HCT116 (cell line): ENCODE measurements around the gene PPIL1. TPM values are rescaled to one million over a fixed set of nuclear protein-coding genes. Genes with fewer than 3 reads are reported as not detected.

Source experiments
- ATAC-seq: fragments of 200-7000 bp; cut with Tn5 transposase; 2 replicates; pipeline ENCODE4 v1.9.1; 2020; ENCODE audit warnings: mild to moderate bottlenecking, moderate library complexity
- BruUV-seq: library from RNA; stranded (reverse); fragments of 400-500 nt; replicated peaks from 2 replicates; lab custom pipeline; 2021; lab: Mats Ljungman, UMichigan
- CTCF ChIA-PET: fragments of 300-600 bp; sonication (Branson Sonifier 250); formaldehyde crosslinking; loops from one replicate; lab custom pipeline; 2021; ENCODE audit warnings: antibody characterized with exemption; lab: Charles Lee
- POLR2A ChIA-PET: fragments of 300-600, 350-600 bp; sonication (Branson Sonifier 250); formaldehyde crosslinking; loops from one replicate; lab custom pipeline; 2021; ENCODE audit warnings: antibody characterized with exemption; lab: Charles Lee
- RAD21 ChIA-PET, 2 experiments: fragments of 300-600 bp; sonication (Branson Sonifier 250); formaldehyde crosslinking; loops; one replicate each; lab custom pipeline; 2023; ENCODE audit warnings: low total read pairs in 2 of 2; ENCODE audit not compliant: uncharacterized antibody in 2 of 2, unreplicated experiment in 2 of 2, low non-redundant PET in 1 of 2; lab: Charles Lee
- DNase-seq: peaks from one replicate; pipeline ENCODE4 v3.0.0-alpha.2; 2010; ENCODE audit warnings: low read depth, low spot score
- H2AFZ ChIP-seq: fragments of 200-600 bp; shearing (Covaris generic), sonication (generic); 2 replicates; pipeline ENCODE4 v1.6.1; 2017; ENCODE audit warnings: low read depth, mixed run types, mixed read lengths, antibody characterized with exemption, low read length; ENCODE audit not compliant: poor library complexity, severe bottlenecking
- H3K27ac ChIP-seq: 2 replicates; pipeline ENCODE4 v1.5.1; 2012; ENCODE audit warnings: low read depth, low read length
- H3K27me3 ChIP-seq: fragments of 200-600 bp; sonication (generic); 2 replicates; pipeline ENCODE4 v1.6.1; 2016; ENCODE audit warnings: mixed run types, low read length, mixed read lengths; ENCODE audit not compliant: insufficient read depth
- H3K36me3 ChIP-seq, 2 experiments: fragments of 200-500 bp in 1 of 2; fragments of 200-600 bp in 1 of 2; sonication (Bioruptor generic) in 1 of 2; sonication (generic) in 1 of 2; 2 replicates each; pipeline versions ENCODE4 v1.5.1 to v1.6.1; 2014 to 2016; ENCODE audit warnings: low read length in 2 of 2, inconsistent platforms in 1 of 2, mixed read lengths in 1 of 2, mixed run types in 1 of 2; ENCODE audit not compliant: insufficient read depth in 2 of 2, control insufficient read depth in 1 of 2
- H3K4me1 ChIP-seq, 2 experiments: fragments of 200-600 bp in 1 of 2; sonication (generic) in 1 of 2; 2 replicates each; pipeline versions ENCODE4 v1.5.1 to v1.6.1; 2012 to 2017; ENCODE audit warnings: low read length in 2 of 2, inconsistent platforms in 1 of 2, mild to moderate bottlenecking in 1 of 2, mixed read lengths in 1 of 2, mixed run types in 1 of 2, moderate library complexity in 1 of 2; ENCODE audit not compliant: insufficient read depth in 2 of 2, control insufficient read depth in 1 of 2
- H3K4me2 ChIP-seq: fragments of 200-600 bp; sonication (generic); 2 replicates; pipeline ENCODE4 v1.6.1; 2017; ENCODE audit warnings: mixed run types, low read length, mixed read lengths
- H3K4me3 ChIP-seq, 2 experiments: fragments of 200-600 bp in 1 of 2; sonication (generic) in 1 of 2; replicated peaks in 1 of 2; 2 replicates each; pipeline ENCODE4 v1.5.1; 2011 to 2016; ENCODE audit warnings: low read length in 2 of 2, control low read depth in 1 of 2, low read depth in 1 of 2, mild to moderate bottlenecking in 1 of 2, mixed read lengths in 1 of 2, mixed run types in 1 of 2
- H3K79me2 ChIP-seq: fragments of 200-600 bp; sonication (generic); 2 replicates; pipeline ENCODE4 v1.6.1; 2017; ENCODE audit warnings: mild to moderate bottlenecking, mixed run types, low read length, moderate library complexity, mixed read lengths; ENCODE audit not compliant: insufficient read depth
- H3K9ac ChIP-seq: fragments of 200-600 bp; sonication (generic); 2 replicates; pipeline ENCODE4 v1.6.1; 2016; ENCODE audit warnings: low read length, mixed read lengths
- H3K9me2 ChIP-seq: fragments of 200-600 bp; sonication (generic), shearing (Covaris generic); 2 replicates; pipeline ENCODE4 v1.6.1; 2017; ENCODE audit warnings: mixed run types, mild to moderate bottlenecking, moderate library complexity; ENCODE audit not compliant: insufficient read depth
- H3K9me3 ChIP-seq, 2 experiments: fragments of 200-500 bp in 1 of 2; fragments of 200-600 bp in 1 of 2; sonication (Bioruptor generic) in 1 of 2; sonication (generic) in 1 of 2; 2 replicates each; pipeline ENCODE4 v1.6.1; 2014 to 2017; ENCODE audit warnings: low read length in 2 of 2, mixed read lengths in 2 of 2, inconsistent platforms in 1 of 2, low read depth in 1 of 2, mild to moderate bottlenecking in 1 of 2, mixed run types in 1 of 2, moderate library complexity in 1 of 2; ENCODE audit not compliant: control insufficient read depth in 1 of 2, insufficient read depth in 1 of 2
- H4K20me1 ChIP-seq: fragments of 200-600 bp; sonication (generic), shearing (Covaris generic); 2 replicates; pipeline ENCODE4 v1.6.1; 2017; ENCODE audit warnings: mixed run types, mild to moderate bottlenecking, moderate library complexity; ENCODE audit not compliant: insufficient read depth
- CEBPB ChIP-seq: IDR thresholded peaks from 2 replicates; pipeline ENCODE4 v1.6.1; 2012; ENCODE audit warnings: low read depth
- EGR1 ChIP-seq: IDR thresholded peaks from 2 replicates; pipeline ENCODE4 v1.6.1; 2012; ENCODE audit warnings: low read depth
- ELF1 ChIP-seq: IDR thresholded peaks from 2 replicates; pipeline ENCODE4 v1.6.1; 2012; ENCODE audit warnings: low read depth, borderline replicate concordance
- EZH2phosphoT487 ChIP-seq: fragments of 200-600 bp; IDR thresholded peaks from 2 replicates; pipeline ENCODE4 v1.6.1; 2018; ENCODE audit warnings: antibody characterized with exemption, borderline replicate concordance
- FOSL1 ChIP-seq: IDR thresholded peaks from 2 replicates; pipeline ENCODE4 v1.6.1; 2012; ENCODE audit warnings: low read depth
- JUND ChIP-seq: IDR thresholded peaks from 2 replicates; pipeline ENCODE4 v1.6.1; 2012
- POLR2AphosphoS5 ChIP-seq: IDR thresholded peaks from 2 replicates; pipeline ENCODE4 v1.6.1; 2011; ENCODE audit warnings: mild to moderate bottlenecking, low read depth, low read length, moderate library complexity
- RAD21 ChIP-seq: IDR thresholded peaks from 2 replicates; pipeline ENCODE4 v1.6.1; 2012; ENCODE audit warnings: low read depth, mild to moderate bottlenecking
- TCF7L2 ChIP-seq: IDR thresholded peaks from 2 replicates; pipeline ENCODE4 v1.7.0; 2011; ENCODE audit warnings: borderline replicate concordance, inconsistent platforms; ENCODE audit not compliant: insufficient read depth, insufficient read length; ENCODE audit errors: extremely low read depth
- YY1 ChIP-seq: IDR thresholded peaks from 2 replicates; pipeline ENCODE4 v1.6.1; 2011; ENCODE audit warnings: low read length, low read depth, moderate library complexity, mild to moderate bottlenecking; ENCODE audit not compliant: insufficient replicate concordance; ENCODE audit errors: extremely low read depth
- intact Hi-C: fragments of 100-400 bp; cut with micrococcal nuclease; formaldehyde crosslinking; loops from 2 replicates; pipeline ENCODE4 v1.10.0; 2022
- total RNA-seq: library from RNA; stranded (reverse); gene quantifications from one replicate; pipeline ENCODE4 v1.2.1, GENCODE V29; 2021; ENCODE audit not compliant: unreplicated experiment
- TF ChIP-seq, protein P1 (sequence below): IDR thresholded peaks from 2 replicates; pipeline ENCODE4 v1.6.1; 2012
- TF ChIP-seq, protein P2 (sequence below), 3 experiments: fragments of 200-600 bp in 1 of 3; sonication (generic) in 1 of 3; IDR thresholded peaks in 2 of 3; conservative IDR thresholded peaks in 1 of 3; 2 replicates each; pipeline ENCODE4 v1.5.1; 2012 to 2017; ENCODE audit warnings: low read depth in 2 of 3, low read length in 2 of 3, antibody characterized with exemption in 1 of 3, borderline replicate concordance in 1 of 3, control low read depth in 1 of 3, mild to moderate bottlenecking in 1 of 3, mixed read lengths in 1 of 3, mixed run types in 1 of 3, moderate library complexity in 1 of 3; ENCODE audit not compliant: insufficient read depth in 1 of 3
- TF ChIP-seq, protein P3 (sequence below): IDR thresholded peaks from 2 replicates; pipeline ENCODE4 v1.6.1; 2011; ENCODE audit warnings: mild to moderate bottlenecking, low read length, moderate library complexity; ENCODE audit not compliant: insufficient replicate concordance; ENCODE audit errors: extremely low read depth
- TF ChIP-seq, protein P4 (sequence below): IDR thresholded peaks from 2 replicates; pipeline ENCODE4 v1.6.1; 2012; ENCODE audit warnings: low read depth

Gene PPIL1
- total RNA-seq, 1 experiment from 2014 or later: 42.0 TPM

DNA sequence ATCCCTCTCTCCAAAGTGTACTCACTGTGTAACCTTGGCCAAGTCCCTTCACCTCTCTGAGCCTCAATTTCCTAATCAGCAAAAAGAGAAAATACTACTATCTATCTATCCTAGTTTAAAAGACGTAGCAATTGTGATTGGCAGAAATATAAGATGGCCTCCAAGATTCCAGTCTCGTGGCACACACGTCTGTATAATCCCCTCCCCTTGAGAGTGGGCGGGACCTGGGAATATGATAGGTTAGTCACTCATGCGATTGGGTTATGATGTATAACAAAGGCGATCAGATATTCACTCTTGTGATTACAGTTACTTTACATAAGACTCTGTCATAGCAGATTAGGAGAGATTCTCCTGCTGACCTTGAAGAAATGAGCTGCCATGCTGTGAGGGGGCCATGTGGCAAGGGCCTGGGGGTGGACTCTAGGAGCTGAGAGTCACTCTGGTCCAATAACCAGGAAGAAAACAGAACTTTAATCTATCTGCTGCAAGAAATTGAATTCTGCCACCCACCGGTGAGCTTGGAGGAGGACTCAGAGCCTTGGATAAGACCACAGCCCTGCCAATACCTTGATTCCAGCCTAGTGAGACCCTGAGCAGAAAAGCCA, 41.3 kb downstream of the PPIL1 start (continued):
- no peak for TF ChIP-seq EGR1
- no peak for TF ChIP-seq TCF7L2
- TF ChIP-seq YY1: no peak
- TF ChIP-seq CEBPB: no peak
- TF ChIP-seq RAD21: no peak
- TF ChIP-seq, all 23 proteins: peak for 0

DNA sequence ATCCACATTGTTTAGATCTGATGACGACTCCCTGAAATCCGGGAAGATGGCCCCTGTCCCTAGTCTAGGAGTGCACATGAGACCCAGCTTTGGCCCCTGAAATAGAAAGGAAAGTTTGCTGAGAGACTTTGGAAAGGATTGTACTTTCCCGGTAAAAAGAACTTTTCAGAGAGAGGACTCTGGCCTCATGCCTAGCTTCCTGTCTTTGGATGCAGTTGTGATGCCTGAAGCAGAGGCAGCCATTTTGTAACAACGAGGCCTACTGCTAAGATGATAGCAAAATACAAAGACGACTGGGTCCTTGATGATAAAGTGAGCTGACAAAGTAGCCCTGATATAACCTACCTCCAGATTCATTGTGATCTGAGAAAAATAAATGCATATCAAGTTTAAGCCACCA, 42.3 kb downstream of the PPIL1 start:
- Histone ChIP-seq H3K4me1 (no peaks in the 10 kb centered on the region), H3K79me2 (no peaks in the 10 kb centered on the region), H3K9me3 (no peaks in the 10 kb centered on the region), H3K4me3 (no peak overlapping the region), H3K27me3 (no peaks in the 10 kb centered on the region), H3K9ac (no peak overlapping the region), H3K27ac (no peak overlapping the region), H4K20me1 (no peaks in the 10 kb centered on the region), H3K9me2 (no peaks in the 10 kb centered on the region), H3K36me3 (no peaks in the 10 kb centered on the region), H2AFZ (no peak overlapping the region), H3K4me2 (no peak overlapping the region)
- ChIA-PET RAD21 (no interaction called here), CTCF (no interaction called here), POLR2A (no interaction called here)
- no TSS peak for BruUV-seq
- no peak for DNase-seq
- ATAC-seq: no peak
- intact Hi-C loops: no loop called here
- TF ChIP-seq ELF1 (no peak), EZH2phosphoT487 (no peak), POLR2AphosphoS5 (no peak), TCF7L2 (no peak), JUND (no peak), EGR1 (no peak), FOSL1 (no peak)
- TF ChIP-seq, protein P1, sequence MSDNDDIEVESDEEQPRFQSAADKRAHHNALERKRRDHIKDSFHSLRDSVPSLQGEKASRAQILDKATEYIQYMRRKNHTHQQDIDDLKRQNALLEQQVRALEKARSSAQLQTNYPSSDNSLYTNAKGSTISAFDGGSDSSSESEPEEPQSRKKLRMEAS: no peak
- TF ChIP-seq, protein P2, sequence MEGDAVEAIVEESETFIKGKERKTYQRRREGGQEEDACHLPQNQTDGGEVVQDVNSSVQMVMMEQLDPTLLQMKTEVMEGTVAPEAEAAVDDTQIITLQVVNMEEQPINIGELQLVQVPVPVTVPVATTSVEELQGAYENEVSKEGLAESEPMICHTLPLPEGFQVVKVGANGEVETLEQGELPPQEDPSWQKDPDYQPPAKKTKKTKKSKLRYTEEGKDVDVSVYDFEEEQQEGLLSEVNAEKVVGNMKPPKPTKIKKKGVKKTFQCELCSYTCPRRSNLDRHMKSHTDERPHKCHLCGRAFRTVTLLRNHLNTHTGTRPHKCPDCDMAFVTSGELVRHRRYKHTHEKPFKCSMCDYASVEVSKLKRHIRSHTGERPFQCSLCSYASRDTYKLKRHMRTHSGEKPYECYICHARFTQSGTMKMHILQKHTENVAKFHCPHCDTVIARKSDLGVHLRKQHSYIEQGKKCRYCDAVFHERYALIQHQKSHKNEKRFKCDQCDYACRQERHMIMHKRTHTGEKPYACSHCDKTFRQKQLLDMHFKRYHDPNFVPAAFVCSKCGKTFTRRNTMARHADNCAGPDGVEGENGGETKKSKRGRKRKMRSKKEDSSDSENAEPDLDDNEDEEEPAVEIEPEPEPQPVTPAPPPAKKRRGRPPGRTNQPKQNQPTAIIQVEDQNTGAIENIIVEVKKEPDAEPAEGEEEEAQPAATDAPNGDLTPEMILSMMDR (IDR thresholded peaks at IDR 0.05 in 2 of 3, conservative IDR thresholded peaks at IDR 0.05 in 1 of 3; ENCODE audit: borderline replicate concordance in 1 of 3, insufficient read depth in 1 of 3, low read depth in 2 of 3, low read length in 2 of 3): no peak
- TF ChIP-seq, protein P3, sequence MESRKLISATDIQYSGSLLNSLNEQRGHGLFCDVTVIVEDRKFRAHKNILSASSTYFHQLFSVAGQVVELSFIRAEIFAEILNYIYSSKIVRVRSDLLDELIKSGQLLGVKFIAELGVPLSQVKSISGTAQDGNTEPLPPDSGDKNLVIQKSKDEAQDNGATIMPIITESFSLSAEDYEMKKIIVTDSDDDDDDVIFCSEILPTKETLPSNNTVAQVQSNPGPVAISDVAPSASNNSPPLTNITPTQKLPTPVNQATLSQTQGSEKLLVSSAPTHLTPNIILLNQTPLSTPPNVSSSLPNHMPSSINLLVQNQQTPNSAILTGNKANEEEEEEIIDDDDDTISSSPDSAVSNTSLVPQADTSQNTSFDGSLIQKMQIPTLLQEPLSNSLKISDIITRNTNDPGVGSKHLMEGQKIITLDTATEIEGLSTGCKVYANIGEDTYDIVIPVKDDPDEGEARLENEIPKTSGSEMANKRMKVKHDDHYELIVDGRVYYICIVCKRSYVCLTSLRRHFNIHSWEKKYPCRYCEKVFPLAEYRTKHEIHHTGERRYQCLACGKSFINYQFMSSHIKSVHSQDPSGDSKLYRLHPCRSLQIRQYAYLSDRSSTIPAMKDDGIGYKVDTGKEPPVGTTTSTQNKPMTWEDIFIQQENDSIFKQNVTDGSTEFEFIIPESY: no peak
- TF ChIP-seq, protein P4, sequence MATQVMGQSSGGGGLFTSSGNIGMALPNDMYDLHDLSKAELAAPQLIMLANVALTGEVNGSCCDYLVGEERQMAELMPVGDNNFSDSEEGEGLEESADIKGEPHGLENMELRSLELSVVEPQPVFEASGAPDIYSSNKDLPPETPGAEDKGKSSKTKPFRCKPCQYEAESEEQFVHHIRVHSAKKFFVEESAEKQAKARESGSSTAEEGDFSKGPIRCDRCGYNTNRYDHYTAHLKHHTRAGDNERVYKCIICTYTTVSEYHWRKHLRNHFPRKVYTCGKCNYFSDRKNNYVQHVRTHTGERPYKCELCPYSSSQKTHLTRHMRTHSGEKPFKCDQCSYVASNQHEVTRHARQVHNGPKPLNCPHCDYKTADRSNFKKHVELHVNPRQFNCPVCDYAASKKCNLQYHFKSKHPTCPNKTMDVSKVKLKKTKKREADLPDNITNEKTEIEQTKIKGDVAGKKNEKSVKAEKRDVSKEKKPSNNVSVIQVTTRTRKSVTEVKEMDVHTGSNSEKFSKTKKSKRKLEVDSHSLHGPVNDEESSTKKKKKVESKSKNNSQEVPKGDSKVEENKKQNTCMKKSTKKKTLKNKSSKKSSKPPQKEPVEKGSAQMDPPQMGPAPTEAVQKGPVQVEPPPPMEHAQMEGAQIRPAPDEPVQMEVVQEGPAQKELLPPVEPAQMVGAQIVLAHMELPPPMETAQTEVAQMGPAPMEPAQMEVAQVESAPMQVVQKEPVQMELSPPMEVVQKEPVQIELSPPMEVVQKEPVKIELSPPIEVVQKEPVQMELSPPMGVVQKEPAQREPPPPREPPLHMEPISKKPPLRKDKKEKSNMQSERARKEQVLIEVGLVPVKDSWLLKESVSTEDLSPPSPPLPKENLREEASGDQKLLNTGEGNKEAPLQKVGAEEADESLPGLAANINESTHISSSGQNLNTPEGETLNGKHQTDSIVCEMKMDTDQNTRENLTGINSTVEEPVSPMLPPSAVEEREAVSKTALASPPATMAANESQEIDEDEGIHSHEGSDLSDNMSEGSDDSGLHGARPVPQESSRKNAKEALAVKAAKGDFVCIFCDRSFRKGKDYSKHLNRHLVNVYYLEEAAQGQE: no peak
